Tibial nerve (tissue), 4 donors: Measurements from ENCODE around the gene COIL.

Experiments used
- EP300 ChIP-seq, 2 donors: sonication (generic); formaldehyde crosslinking; IDR thresholded peaks; one replicate each; pipeline ENCODE4 v1.6.1; 2017; ENCODE audit warnings: antibody characterized with exemption in 2 of 2, mild to moderate bottlenecking in 1 of 2
- POLR2A ChIP-seq, 2 donors: fragments of 450-650 bp; IDR thresholded peaks; one replicate each; pipeline ENCODE4 v1.6.1; 2017; ENCODE audit warnings: antibody characterized with exemption in 2 of 2, mild to moderate bottlenecking in 2 of 2, moderate library complexity in 2 of 2
- TF ChIP-seq, protein P1 (sequence below), 5 experiments: fragments of 200-600 bp in 3 of 5; fragments of 450-650 bp in 2 of 5; sonication (generic) in 3 of 5; IDR thresholded peaks; one replicate each; pipeline ENCODE4 v1.5.1; 2016 to 2019; ENCODE audit warnings: antibody characterized with exemption in 5 of 5, mild to moderate bottlenecking in 3 of 5, moderate library complexity in 2 of 5

DNA sequence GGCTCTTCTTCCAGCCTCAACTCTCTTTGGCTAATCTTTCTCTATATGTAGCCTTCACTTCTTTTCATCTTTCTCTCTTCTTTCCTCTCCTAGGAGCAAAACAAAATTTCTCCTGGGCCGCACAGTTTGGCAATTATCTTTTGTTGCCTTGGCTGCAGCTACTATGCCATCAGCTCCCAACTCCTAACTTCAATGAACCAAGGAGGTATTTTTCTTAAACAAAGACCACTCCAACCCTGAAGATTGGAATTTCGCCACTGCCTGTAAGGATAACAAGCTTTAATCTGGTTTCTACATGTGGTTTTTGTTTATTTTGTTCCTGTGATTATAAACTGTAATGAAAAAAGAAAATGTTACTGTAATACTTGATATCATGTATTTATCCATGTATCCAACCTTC, 14.8 kb upstream of the COIL start:
- no peak for TF ChIP-seq POLR2A (IDR thresholded peaks at IDR 0.05)
- TF ChIP-seq, protein P1, sequence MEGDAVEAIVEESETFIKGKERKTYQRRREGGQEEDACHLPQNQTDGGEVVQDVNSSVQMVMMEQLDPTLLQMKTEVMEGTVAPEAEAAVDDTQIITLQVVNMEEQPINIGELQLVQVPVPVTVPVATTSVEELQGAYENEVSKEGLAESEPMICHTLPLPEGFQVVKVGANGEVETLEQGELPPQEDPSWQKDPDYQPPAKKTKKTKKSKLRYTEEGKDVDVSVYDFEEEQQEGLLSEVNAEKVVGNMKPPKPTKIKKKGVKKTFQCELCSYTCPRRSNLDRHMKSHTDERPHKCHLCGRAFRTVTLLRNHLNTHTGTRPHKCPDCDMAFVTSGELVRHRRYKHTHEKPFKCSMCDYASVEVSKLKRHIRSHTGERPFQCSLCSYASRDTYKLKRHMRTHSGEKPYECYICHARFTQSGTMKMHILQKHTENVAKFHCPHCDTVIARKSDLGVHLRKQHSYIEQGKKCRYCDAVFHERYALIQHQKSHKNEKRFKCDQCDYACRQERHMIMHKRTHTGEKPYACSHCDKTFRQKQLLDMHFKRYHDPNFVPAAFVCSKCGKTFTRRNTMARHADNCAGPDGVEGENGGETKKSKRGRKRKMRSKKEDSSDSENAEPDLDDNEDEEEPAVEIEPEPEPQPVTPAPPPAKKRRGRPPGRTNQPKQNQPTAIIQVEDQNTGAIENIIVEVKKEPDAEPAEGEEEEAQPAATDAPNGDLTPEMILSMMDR (IDR thresholded peaks at IDR 0.05) = no peak
- TF ChIP-seq EP300 (IDR thresholded peaks at IDR 0.05) = no peak
